IMR-90 (cell line): ENCODE data around the gene SIGLEC9. TPM values are rescaled to one million over a fixed set of nuclear protein-coding genes. Genes with fewer than 3 reads are reported as not detected.

Experiments
- ATAC-seq: fragments of 200-7000 bp; cut with Tn5 transposase; 2 replicates; pipeline ENCODE4 v1.9.1; 2020; ENCODE audit warnings: low read depth, mild to moderate bottlenecking, moderate library complexity
- BruUV-seq: library from RNA; stranded (reverse); fragments of 400-500 nt; replicated peaks from 2 replicates; lab custom pipeline; 2021; lab: Mats Ljungman, UMichigan
- CTCF ChIA-PET: fragments of 300-600 bp; formaldehyde crosslinking; extraction: SDS; loops from one replicate; lab custom pipeline; 2021; ENCODE audit warnings: antibody characterized with exemption; lab: Yijun Ruan, JAX
- POLR2A ChIA-PET: fragments of 300-600 bp; sonication (Branson Sonifier 250); formaldehyde crosslinking; loops from one replicate; lab custom pipeline; 2022; ENCODE audit warnings: antibody characterized with exemption; ENCODE audit not compliant: unreplicated experiment; lab: Charles Lee
- DNase-seq: peaks from one replicate; pipeline ENCODE4 v3.0.0; 2013
- H2AFZ ChIP-seq: replicated peaks from 2 replicates; pipeline ENCODE3; 2013; ENCODE audit warnings: low read length, mild to moderate bottlenecking; ENCODE audit not compliant: poor library complexity
- H2AK5ac ChIP-seq: 2 replicates; pipeline ENCODE4 v1.6.1; 2013; ENCODE audit warnings: low read depth, low read length, inconsistent platforms
- H2AK9ac ChIP-seq: replicated peaks from 2 replicates; pipeline ENCODE3; 2013; ENCODE audit warnings: mild to moderate bottlenecking, low read depth, low read length, moderate library complexity; ENCODE audit not compliant: poor library complexity
- H2BK120ac ChIP-seq: 2 replicates; pipeline ENCODE4 v1.6.1; 2013; ENCODE audit warnings: low read depth, low read length, inconsistent platforms
- H2BK15ac ChIP-seq: 3 replicates; pipeline ENCODE4 v1.6.1; 2013; ENCODE audit warnings: low read depth, low read length, inconsistent platforms
- H2BK20ac ChIP-seq: 2 replicates; pipeline ENCODE4 v1.6.1; 2013; ENCODE audit warnings: low read depth, mild to moderate bottlenecking, inconsistent platforms, low read length, moderate library complexity
- H2BK5ac ChIP-seq: 2 replicates; pipeline ENCODE4 v1.6.1; 2013; ENCODE audit warnings: mild to moderate bottlenecking, low read depth, low read length, inconsistent platforms; ENCODE audit not compliant: poor library complexity, severe bottlenecking
- H3K14ac ChIP-seq: replicated peaks from 2 replicates; pipeline ENCODE4 v1.6.1; 2013; ENCODE audit warnings: low read depth, low read length, inconsistent platforms
- H3K18ac ChIP-seq: 2 replicates; pipeline ENCODE4 v1.6.1; 2013; ENCODE audit warnings: low read depth, low read length, control low read depth
- H3K23ac ChIP-seq: 2 replicates; pipeline ENCODE4 v1.6.1; 2013; ENCODE audit warnings: low read depth, low read length, inconsistent platforms
- H3K27ac ChIP-seq: 2 replicates; pipeline ENCODE4 v1.5.1; 2013; ENCODE audit warnings: mild to moderate bottlenecking, control low read depth, low read length; ENCODE audit not compliant: insufficient read depth
- H3K27me3 ChIP-seq: 2 replicates; pipeline ENCODE4 v1.6.1; 2013; ENCODE audit warnings: low read length; ENCODE audit not compliant: control insufficient read depth, insufficient read depth
- H3K36me3 ChIP-seq: 2 replicates; pipeline ENCODE4 v1.6.1; 2013; ENCODE audit warnings: low read length, mixed read lengths; ENCODE audit not compliant: control insufficient read depth, insufficient read depth
- H3K4ac ChIP-seq: 2 replicates; pipeline ENCODE4 v1.6.1; 2013; ENCODE audit warnings: low read depth, low read length, inconsistent platforms
- H3K4me1 ChIP-seq: 2 replicates; pipeline ENCODE4 v1.6.1; 2013; ENCODE audit warnings: low read length, mixed read lengths; ENCODE audit not compliant: control insufficient read depth, insufficient read depth
- H3K4me2 ChIP-seq: 2 replicates; pipeline ENCODE4 v1.6.1; 2013; ENCODE audit warnings: low read depth, mild to moderate bottlenecking, control low read depth, low read length, moderate library complexity
- H3K4me3 ChIP-seq: 2 replicates; pipeline ENCODE4 v1.5.1; 2013; ENCODE audit warnings: low read depth, mild to moderate bottlenecking, control low read depth, low read length, moderate library complexity; ENCODE audit not compliant: insufficient read depth
- H3K56ac ChIP-seq: 2 replicates; pipeline ENCODE4 v1.6.1; 2013; ENCODE audit warnings: low read length, inconsistent platforms; ENCODE audit not compliant: insufficient read depth; ENCODE audit errors: extremely low read depth
- H3K79me1 ChIP-seq, 2 experiments: 2 replicates each; pipeline ENCODE4 v1.6.1; 2013; ENCODE audit warnings: low read length in 2 of 2, inconsistent platforms in 1 of 2, low read depth in 1 of 2
- H3K9ac ChIP-seq: 2 replicates; pipeline ENCODE4 v1.6.1; 2013; ENCODE audit warnings: low read depth, low read length, control low read depth
- H3K9me1 ChIP-seq: 2 replicates; pipeline ENCODE4 v1.6.1; 2013; ENCODE audit warnings: low read length, inconsistent platforms; ENCODE audit not compliant: insufficient read depth
- H3K9me3 ChIP-seq: 2 replicates; pipeline ENCODE4 v1.6.1; 2013; ENCODE audit warnings: low read length; ENCODE audit not compliant: control insufficient read depth, insufficient read depth
- H4K20me1 ChIP-seq: 2 replicates; pipeline ENCODE4 v1.6.1; 2013; ENCODE audit warnings: low read length, inconsistent platforms; ENCODE audit not compliant: insufficient read depth
- H4K5ac ChIP-seq: 2 replicates; pipeline ENCODE4 v1.6.1; 2013; ENCODE audit warnings: mild to moderate bottlenecking, low read depth, low read length, control low read depth
- H4K8ac ChIP-seq, 2 experiments: 2 replicates each; pipeline ENCODE4 v1.6.1; 2013; ENCODE audit warnings: low read depth in 2 of 2, low read length in 2 of 2, control low read depth in 1 of 2, inconsistent platforms in 1 of 2
- H4K91ac ChIP-seq: 2 replicates; pipeline ENCODE4 v1.6.1; 2013; ENCODE audit warnings: low read depth, low read length, inconsistent platforms; ENCODE audit not compliant: insufficient read depth
- CHD1 ChIP-seq: IDR thresholded peaks from 2 replicates; pipeline ENCODE4 v1.6.1; 2012; ENCODE audit warnings: low read depth, low read length, improper control_type of control experiment
- ELK1 ChIP-seq: fragments of 150-350 bp; IDR thresholded peaks from 2 replicates; pipeline ENCODE4 v1.6.1; 2016; ENCODE audit warnings: low read depth, mild to moderate bottlenecking, low read length, moderate library complexity, borderline replicate concordance
- FOS ChIP-seq: fragments of 150-350 bp; IDR thresholded peaks from 2 replicates; pipeline ENCODE4 v1.6.1; 2016; ENCODE audit warnings: low read depth, low read length
- NFE2L2 ChIP-seq: fragments of 150-350 bp; IDR thresholded peaks from 2 replicates; pipeline ENCODE4 v1.6.1; 2016; ENCODE audit warnings: low read depth, mild to moderate bottlenecking, low read length
- POLR2A ChIP-seq: IDR thresholded peaks from 2 replicates; pipeline ENCODE4 v1.6.1; 2012; ENCODE audit warnings: mild to moderate bottlenecking, low read depth, low read length
- RFX5 ChIP-seq: IDR thresholded peaks from 2 replicates; pipeline ENCODE4 v1.8.0; 2012; ENCODE audit warnings: low read depth, mild to moderate bottlenecking, low read length, moderate library complexity
- SMC3 ChIP-seq: fragments of 150-350 bp; IDR thresholded peaks from 2 replicates; pipeline ENCODE4 v1.6.1; 2016; ENCODE audit warnings: low read depth, mild to moderate bottlenecking, antibody characterized with exemption, low read length, moderate library complexity
- WGBS, 2 experiments: methylation state at CpG; one replicate each; pipeline versions ENCODE4 v1.1.5 to v1.1.7; 2013; ENCODE audit warnings: missing lambda C conversion rate in 2 of 2; ENCODE audit not compliant: insufficient read length in 1 of 2; ENCODE audit errors: extremely low coverage in 2 of 2; 5-methylcytosine and 5-hydroxymethylcytosine counted together
- dilution Hi-C: fragments of 300-500 bp; cut with HindIII; formaldehyde crosslinking; loops from one replicate; pipeline ENCODE4 v1.14.3; 2018; ENCODE audit warnings: low sequenced_read_pairs; ENCODE audit not compliant: unreplicated experiment
- in situ Hi-C: fragments of 300-500 bp; cut with MboI; formaldehyde crosslinking; loops from 3 replicates; pipeline ENCODE4 v1.14.3; 2019; ENCODE audit warnings: low sequenced_read_pairs, inconsistent platforms, mixed read lengths
- intact Hi-C: fragments of 100-400 bp; cut with micrococcal nuclease; formaldehyde crosslinking; loops from 2 replicates; pipeline ENCODE4 v1.10.0; 2022
- polyA plus RNA-seq, 3 experiments: library from polyadenylated mRNA; depleted of rRNA; stranded (reverse); fragments of >200 nt; gene quantifications; 2 replicates each; pipeline ENCODE4 v1.2.3, GENCODE V29; 2012; ENCODE audit warnings: low replicate concordance in 1 of 3
- total RNA-seq: library from RNA; depleted of rRNA; stranded (reverse); fragments of >200 nt; gene quantifications from 2 replicates; pipeline ENCODE4 v1.2.3, GENCODE V29; 2012
- TF ChIP-seq, protein P1 (sequence below): fragments of 150-350 bp; IDR thresholded peaks from 2 replicates; pipeline ENCODE4 v1.6.1; 2017; ENCODE audit warnings: mild to moderate bottlenecking, antibody characterized with exemption, low read length, low read depth

Gene SIGLEC9
- total and polyA plus RNA-seq, 2 of the 4 experiments (the other 2 are of a cell fraction) = 0.03 TPM; not detected in 1

DNA sequence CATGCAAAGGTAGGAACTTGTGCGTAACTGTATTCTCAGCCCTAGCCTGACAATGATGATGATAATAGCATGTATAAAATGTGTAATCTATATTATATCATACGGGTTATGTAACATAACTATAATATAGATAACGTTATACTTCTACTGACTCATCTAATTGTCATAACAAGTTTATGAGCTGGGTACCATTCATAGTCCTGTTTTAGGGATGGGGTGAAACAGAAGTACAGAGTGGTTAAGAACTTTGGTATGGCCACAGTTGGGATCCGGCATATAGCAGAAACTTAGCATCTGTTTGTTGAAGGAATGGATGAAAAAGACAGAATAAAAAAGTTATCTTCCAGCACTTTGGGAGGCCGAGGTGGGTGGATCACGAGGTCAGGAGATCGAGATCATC, 21.7 kb upstream of the SIGLEC9 start:
- Histone ChIP-seq H2AFZ (no peak overlapping the region), H2BK120ac (no peak overlapping the region), H3K4me3 (no peak overlapping the region), H2BK15ac (no peak overlapping the region), H3K23ac (no peak overlapping the region), H2AK9ac (no peak overlapping the region), H4K8ac (no peak overlapping the region), H2BK5ac (no peak overlapping the region), H3K27ac (no peak overlapping the region), H3K79me1 (peaks cover 27 to 57% of the 10 kb centered on the region in 2 experiments), H2BK20ac (no peak overlapping the region), H3K4me1 (no peaks in the 10 kb centered on the region), H3K4me2 (no peak overlapping the region), H3K36me3 (peaks cover 23% of the 10 kb centered on the region), H4K5ac (no peak overlapping the region), H3K9me1 (peaks cover 6% of the 10 kb centered on the region; the same call in 1 of the 2 replicates), H4K20me1 (peaks cover 18% of the 10 kb centered on the region), H3K14ac (no peak overlapping the region), H3K18ac (no peak overlapping the region), H3K9me3 (no peaks in the 10 kb centered on the region), H3K4ac (no peak overlapping the region), H3K56ac (no peak overlapping the region), H3K27me3 (no peaks in the 10 kb centered on the region), H4K91ac (no peak overlapping the region), H3K9ac (no peak overlapping the region), H2AK5ac (no peak overlapping the region)
- no peak for ATAC-seq
- TF ChIP-seq SMC3 (no peak), RFX5 (no peak), NFE2L2 (no peak), POLR2A (no peak), ELK1 (no peak), FOS (no peak), CHD1 (no peak)
- TF ChIP-seq, protein P1, sequence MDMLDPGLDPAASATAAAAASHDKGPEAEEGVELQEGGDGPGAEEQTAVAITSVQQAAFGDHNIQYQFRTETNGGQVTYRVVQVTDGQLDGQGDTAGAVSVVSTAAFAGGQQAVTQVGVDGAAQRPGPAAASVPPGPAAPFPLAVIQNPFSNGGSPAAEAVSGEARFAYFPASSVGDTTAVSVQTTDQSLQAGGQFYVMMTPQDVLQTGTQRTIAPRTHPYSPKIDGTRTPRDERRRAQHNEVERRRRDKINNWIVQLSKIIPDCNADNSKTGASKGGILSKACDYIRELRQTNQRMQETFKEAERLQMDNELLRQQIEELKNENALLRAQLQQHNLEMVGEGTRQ = no peak
- intact Hi-C loops = loop anchor here (10.0 kb wide), 2 partner anchors 298 to 378 kb away; partner anchors contain the start of gene CLEC11A
- BruUV-seq = no TSS peak
- CTCF ChIA-PET = no interaction called here
- DNase-seq = no peak
- no CpG with 5 or more reads among the region's 7 CpGs for WGBS, 2 experiments
- dilution Hi-C loops = no loop called here
- POLR2A ChIA-PET = no interaction called here
- in situ Hi-C loops = no loop called here
